Cortex of kidney (tissue), 1 donor: ENCODE results near the gene SNX32.

ENCODE experiments used
- DNase-seq: peaks from one replicate; lab custom pipeline; 2025; lab: John Stamatoyannopoulos, UW

SNX32 gene

DNA sequence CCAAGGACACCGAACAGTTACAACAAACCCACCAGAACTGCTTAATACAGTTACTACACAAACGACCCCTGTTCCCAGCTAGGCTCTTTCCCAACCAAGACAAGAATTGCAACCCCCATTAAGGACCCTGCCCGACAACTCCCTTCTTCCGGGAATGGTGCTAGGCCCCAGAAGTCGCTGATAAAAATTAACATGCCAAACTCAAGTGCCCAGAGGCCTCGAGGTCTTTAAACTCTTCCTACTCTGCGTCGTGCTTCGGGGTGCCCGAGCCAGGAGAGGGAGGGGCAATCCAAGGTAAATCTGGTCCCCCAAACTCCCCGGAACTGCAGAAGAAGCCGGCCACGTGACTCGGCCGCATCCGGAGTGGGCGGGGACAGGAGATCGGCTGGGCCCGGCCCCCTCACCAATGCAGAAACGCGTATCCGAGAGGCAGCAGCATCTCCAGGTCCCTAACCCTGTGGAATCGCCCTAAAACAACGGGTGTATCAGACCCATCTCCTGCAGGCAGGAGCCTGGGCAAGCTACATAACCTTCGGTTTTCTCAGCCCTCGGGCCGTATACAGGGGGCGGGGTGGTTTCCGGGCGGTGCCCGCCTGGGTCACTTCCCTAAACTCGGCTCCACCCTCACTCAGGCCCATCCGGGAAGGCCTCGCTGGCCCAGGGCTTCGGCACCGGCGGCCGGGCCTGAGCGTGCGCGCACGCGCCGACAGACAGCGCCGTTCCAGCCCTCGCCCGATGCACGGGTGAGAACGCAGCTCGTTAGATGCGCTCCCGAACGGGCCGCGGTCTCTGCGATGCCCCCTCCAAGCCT is 23.1 kb downstream of the SNX32 start:
- no peak for DNase-seq

DNA sequence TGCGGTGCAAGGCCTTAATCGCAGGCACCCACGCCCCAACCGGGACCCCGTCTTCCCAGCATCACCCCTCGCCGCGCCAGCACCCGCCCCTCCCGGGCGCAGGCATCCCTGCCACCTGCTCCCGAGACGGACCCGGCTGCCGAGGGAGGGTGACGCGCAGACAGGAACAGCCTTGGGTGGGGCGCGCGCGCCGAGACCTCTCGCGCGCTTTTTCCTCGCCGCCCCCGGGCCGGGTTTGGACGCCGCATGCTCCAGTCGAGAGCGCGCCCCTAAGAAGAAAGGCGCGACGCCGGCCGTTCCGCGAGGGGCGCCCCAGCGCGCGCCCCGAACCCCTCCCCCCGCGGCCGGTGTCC is 23.7 kb downstream of the SNX32 start:
- no peak for DNase-seq

DNA sequence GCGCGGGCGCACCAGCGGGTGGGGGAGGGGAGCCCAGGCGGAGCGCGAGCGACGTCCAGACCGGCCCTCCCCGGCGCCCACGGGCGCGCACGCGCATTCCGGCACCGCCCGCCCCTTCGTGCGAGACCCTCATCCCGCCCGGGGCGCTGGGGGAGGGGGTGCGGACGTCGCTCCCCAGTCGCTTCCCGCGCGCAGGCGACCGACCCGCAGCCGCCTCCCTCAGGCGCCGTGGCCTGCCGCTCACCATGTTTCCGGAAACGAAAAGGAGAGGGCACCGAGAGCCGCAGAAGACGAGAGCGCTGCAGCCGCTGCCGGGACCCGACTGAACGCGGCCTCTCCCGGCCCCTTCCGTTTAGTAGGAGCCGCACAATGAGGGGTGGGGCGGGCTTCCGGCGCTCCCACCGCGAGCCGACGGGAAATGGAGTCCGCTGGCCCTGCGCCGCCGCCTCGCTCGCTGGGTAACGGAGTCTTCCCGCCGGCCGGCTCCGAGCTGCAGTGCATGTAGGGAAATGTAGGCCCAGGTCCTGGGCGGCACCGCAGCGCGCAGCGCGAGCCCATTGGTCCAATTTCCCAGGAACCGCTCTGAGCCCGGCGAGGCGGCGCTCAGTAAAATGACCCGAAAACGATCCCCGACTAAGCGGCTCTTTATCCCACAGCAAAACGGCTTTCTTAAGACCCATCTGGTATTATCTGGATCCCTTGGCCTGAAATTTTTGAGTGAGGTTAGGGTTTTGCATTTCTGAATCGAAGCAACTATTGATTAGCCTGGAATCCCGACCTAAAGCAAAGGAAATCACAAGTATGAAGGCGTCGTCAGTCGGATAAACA is 24.3 kb downstream of the SNX32 start, which contains the start of gene CFL1:
TSS of gene CFL1 (minus strand) at position 328 of the 828 bp plus-strand sequence. CDS start at position 247, 81 bp downstream.
- DNase-seq = peak; percentile 58

DNA sequence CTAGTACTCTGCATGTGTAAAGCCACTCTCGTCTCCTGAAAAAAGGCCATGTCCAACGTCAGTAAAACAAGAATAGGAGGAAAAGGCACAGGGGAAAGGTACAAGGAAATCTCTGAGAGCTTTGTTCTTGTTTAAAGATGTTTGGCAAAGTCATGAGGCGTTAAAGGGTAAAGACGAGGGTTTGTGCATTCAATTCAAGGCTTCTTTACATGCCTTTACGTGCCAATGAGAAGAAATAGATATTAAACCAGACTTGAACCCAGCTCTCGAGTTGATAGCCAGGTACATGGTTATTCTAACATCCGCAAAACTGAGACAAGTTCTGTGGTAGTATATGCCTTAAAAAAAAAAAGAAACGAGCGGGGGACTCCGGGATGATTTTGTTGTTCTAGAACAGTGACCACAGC is 24.9 kb downstream of the SNX32 start:
- no peak for DNase-seq

DNA sequence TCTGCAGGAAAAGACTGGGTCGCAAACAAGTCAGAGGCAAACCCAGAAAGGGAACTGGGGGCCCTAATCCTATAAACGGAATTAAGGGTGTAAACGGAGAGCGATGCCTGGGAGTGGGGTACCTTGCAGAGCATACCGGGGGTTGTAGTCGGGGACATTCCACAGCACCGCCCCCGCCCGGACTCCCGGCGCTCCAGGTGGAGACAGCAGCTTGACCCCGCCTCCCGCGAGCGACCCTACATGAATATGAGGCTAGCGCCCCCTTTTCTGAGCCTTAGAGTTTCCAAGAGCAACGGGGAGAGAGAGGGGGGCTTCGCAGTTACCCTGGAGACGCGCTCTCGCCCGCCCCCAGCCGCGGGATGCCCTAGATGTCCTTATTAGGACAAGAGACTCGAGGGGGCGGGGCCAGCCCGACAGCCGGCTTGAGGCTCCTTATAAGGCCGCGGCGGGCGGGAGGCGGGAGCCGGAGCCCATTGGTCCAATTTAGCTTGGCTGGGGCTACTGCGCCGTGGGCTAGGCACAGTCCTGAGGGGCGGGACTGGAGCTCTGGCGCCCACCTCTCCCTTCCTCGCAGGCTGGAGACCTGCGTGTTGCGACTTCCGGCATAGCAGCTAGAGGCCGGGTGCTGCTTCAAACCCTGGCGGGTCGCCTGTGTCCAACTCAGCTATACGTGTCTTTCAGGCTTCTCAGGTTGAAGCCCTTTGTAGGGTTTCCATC is 25.5 kb downstream of the SNX32 start:
- DNase-seq = peak; percentile 70

DNA sequence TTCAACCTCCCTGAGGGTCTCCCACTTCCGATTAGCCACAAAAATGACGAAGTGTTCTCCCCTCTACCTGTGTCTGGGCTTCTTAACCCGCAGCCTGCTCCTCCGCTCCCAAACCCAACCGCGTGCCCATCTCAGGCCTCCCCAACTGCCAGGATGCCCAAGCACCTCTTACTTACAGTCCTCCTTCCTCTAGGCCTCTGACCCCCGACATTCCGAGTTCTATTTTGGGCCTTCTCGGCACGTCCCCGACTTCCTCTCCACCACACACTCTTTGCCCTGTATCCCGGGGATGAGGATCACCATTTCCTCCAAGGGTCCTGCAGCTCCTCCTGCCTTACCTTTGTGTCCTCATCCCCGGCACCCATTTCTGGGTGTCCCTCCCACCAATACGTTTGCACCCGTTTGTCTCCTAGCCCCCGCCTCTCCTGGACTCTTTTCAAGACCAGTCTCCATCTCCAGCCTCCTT is 26.1 kb downstream of the SNX32 start:
- no peak for DNase-seq

DNA sequence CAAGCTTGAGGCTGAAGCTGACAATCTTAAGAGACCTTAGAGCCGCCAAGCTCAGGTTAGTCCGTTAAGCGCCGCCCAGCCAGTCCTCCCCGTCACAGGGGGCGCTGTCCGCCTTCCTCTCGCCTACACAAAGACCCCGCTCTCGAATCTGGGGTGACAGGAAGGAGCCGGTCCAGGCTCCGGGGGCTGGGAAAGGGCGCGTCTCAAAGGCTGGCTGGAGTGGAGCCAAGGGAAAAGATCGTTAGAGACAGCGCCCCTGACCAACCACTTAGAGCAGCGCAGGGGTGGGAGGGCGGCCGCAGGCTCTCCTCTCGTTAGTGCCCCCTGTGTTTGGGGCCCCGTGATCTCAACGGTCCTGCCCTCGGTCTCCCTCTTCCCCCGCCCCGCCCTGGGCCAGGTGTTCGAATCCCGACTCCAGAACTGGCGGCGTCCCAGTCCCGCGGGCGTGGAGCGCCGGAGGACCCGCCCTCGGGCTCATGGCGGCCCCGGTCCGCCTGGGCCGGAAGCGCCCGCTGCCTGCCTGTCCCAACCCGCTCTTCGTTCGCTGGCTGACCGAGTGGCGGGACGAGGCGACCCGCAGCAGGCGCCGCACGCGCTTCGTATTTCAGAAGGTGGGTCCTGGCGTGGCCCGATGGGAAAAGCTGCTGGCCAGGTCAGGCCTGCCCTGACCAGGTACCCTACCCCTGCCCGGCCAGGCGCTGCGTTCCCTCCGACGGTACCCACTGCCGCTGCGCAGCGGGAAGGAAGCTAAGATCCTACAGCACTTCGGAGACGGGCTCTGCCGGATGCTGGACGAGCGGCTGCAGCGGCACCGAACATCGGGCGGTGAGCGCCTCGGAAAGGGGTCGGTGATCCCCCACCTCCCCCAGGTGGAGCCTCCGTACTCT is 26.8 kb downstream of the SNX32 start, which contains the start of gene MUS81:
TSS of gene MUS81 (plus strand) at position 156 of the 887 bp plus-strand sequence. CDS start at position 477, 321 bp downstream.
- peak; percentile 64 for DNase-seq

DNA sequence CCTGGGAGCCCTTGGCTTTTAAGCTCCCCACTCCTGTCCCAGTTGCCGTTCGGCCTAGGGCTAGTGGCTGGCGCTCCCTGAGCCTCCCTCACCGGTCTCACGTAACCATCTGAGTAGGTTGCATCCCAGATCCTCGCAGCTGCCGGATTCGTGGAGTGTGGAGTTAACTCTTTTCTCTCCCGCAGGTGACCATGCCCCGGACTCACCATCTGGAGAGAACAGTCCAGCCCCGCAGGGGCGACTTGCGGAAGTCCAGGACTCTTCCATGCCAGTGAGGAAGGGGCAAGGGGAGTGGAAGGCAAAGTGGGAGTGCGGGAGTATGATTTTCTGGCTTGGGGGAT is 27.4 kb downstream of the SNX32 start:
- DNase-seq = no peak

DNA sequence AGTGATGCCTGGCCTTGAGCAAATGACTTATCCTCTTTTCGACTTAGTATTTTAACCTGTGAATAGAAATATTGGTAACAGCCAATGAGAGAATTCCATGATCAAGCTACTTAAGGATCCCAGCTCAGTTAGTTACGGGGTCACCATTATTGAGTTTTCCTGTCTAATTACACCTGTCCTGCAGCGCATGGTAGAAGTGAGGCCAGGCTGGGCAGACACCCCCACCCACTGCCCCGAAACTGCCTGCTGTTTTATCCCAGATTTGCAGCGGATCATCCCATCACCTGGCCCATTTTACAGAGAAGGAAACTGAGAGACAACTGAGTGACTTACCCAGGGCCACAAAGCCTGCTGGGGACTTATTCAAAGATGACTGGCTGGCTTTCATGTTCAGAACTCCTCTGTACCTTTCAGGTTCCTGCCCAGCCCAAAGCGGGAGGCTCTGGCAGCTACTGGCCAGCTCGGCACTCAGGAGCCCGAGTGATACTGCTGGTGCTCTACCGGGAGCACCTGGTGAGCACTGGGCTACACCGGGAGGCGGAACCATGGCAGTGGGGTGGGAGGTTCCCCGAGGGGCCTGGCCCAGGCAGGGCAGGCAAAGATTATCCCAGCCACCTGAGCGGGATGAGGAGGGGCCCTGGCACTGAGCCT is 27.9 kb downstream of the SNX32 start:
- no peak for DNase-seq

DNA sequence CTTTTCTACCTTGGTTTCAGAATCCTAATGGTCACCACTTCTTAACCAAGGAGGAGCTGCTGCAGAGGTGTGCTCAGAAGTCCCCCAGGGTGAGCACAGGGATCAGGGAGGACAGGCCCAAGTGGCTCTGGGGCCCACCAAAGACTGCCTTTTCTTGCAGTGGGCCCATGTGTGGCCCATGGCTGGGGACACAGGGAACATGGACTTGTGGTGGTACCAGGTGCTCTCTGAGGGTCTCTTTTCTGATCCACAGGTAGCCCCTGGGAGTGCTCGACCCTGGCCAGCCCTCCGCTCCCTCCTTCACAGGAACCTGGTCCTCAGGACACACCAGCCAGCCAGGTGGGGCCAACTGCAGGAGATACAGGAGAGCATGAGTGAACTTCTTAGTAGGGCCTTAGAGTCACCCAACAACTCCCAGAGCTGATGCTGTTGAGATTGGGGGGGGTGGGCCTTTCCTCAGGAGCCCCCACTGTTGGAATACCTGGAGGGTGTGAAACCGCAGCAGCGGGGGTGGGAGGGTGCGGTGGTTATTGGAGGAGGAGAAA is 28.5 kb downstream of the SNX32 start:
- DNase-seq = no peak

DNA sequence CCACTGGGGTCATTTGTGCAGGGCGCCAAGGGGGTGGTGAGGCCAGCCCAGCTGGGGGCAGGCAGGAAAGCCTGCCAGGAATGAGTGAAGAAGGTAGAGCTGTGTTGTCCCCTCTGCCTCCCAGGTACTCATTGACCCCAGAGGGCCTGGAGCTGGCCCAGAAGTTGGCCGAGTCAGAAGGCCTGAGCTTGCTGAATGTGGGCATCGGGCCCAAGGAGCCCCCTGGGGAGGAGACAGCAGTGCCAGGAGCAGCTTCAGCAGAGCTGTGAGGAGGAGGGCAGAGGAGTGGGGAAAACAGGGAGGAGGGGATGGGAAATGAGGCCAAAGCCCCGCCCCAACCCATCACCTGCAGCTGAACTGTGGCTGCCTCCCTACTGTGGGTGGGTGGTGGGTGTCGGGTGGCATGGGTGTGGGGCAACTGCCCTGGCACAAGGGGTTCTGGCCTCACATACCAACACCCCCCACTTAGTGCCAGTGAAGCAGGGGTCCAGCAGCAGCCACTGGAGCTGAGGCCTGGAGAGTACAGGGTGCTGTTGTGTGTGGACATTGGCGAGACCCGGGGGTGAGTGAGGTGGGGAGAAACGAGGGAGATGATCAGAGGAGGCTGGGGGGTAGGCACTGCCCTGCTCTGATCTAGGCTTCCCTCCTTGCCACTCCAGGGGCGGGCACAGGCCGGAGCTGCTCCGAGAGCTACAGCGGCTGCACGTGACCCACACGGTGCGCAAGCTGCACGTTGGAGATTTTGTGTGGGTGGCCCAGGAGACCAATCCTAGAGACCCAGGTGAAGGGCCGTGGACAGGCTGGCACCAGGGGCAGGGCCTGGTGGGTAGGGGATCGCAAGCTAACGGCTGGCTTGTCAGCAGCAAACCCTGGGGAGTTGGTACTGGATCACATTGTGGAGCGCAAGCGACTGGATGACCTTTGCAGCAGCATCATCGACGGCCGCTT is 29.5 kb downstream of the SNX32 start:
- no peak for DNase-seq

DNA sequence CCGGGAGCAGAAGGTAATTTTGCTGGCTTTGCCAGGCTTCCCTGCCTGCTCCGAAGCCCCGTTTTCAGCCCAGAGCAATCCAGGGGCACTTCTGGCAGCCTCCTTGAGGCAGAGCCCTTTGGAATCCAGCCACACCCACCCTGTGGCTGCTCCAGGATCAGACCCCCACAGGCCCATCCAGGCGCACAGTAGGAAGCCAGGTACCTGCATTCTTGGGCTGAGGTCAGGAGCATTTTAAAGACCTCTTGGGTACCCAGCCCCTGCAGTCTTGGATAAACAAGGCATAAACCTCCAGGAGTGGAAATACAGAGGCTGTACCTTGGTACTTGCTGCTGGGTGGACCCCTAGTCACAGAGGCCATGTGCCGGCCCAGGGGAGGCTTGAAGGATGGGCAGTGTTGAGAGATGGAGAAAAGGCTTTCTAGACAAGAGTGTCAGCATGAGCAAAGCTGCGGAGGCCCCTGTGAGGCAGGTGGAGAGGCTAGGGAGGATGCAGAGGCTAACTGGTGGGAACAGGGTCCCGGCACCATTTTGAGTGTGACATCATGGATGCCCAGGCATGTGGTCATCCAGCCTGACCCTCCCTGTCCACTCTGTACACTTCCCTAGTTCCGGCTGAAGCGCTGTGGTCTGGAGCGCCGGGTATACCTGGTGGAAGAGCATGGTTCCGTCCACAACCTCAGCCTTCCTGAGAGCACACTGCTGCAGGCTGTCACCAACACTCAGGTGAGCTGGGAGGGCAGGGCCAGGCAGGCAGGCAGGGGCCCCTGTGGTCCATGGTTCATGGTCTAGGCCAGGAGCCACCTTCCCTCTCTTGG is 30.3 kb downstream of the SNX32 start:
- no peak for DNase-seq

DNA sequence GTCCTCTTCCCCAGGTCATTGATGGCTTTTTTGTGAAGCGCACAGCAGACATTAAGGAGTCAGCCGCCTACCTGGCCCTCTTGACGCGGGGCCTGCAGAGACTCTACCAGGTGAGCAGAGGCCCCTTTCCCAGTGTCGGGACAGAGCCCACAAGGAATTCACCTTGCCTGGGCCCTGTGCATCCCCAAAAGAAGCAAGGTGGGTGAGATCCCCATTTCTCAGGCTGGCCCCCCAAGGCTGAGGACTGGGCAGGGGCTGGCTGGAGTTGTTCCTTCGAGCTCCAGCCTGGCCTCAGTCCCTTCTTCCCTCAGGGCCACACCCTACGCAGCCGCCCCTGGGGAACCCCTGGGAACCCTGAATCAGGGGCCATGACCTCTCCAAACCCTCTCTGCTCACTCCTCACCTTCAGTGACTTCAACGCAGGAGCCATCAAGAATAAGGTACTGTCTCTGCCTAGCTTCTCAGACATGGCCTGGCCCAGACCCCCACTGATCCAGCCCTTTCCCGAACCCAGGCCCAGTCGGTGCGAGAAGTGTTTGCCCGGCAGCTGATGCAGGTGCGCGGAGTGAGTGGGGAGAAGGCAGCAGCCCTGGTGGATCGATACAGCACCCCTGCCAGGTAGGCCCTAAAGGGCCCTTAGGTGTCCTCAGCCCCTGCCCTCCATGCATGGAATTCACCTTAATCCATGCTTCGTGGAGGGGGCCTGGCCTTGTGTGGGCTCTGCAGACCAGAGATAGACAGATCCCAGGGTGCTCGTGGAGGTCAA is 31.1 kb downstream of the SNX32 start:
- DNase-seq = no peak

DNA sequence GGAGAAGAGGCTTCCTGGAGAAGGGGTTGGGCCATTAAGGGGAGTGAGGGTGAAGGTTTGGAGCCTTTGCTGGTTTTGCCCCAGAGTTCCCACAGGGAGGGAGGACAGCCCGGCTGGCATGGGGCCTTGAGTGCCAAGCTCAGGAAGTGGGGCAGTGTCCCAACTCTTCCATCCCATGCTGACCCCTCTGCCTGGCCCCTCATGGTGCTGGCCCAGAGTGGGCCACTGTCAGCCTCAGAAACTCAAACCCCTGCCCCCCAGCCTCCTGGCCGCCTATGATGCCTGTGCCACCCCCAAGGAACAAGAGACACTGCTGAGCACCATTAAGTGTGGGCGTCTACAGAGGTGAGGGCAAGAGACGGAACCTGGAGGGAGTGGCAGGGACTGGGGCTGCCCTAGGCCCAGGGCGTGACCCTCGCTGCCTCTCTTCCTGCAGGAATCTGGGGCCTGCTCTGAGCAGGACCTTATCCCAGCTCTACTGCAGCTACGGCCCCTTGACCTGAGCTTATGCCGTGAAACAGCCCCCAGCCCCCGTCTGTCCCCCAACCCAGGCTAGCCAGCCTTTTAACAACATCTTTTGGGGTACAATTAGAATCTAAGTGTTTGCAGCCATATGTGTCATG is 31.9 kb downstream of the SNX32 start:
- DNase-seq = no peak

DNA sequence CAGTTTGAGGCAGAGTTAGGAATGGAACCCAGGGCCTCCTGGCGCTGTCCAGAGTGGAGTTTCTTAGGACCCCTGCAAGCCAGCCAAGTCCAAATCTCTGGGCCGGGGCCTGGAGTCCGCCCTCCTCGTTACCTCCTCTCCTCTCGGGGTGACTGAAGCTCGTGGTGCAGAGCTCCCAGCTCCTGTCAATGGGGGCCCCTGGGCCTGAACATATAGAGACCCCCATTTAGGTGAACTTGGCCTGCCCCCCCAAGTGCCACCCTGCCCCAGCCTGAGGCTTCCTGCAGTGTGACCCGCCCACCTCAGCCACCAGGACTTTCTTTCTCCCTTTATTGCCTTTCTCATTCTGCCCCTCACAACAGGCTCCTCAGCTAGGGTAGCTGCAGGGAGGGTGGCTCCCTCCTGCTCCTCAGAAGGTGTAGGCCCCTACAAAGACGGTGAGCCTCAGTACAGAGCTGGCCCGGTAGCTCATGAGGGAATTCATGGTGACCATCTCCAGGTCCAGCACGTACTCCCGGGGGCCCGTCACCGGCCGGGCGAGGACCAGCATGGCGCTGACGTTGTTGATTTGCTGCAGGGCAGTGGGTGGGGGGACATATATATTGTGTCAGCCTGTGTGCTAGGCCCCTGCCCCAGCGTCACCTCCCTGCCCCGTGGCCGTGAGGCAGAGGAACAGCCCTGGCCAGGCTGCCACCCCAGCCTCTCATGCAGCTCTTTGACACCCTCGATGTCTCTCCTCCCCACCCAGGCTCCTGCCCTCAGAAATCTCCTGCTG is 32.9 kb downstream of the SNX32 start:
- no peak for DNase-seq

DNA sequence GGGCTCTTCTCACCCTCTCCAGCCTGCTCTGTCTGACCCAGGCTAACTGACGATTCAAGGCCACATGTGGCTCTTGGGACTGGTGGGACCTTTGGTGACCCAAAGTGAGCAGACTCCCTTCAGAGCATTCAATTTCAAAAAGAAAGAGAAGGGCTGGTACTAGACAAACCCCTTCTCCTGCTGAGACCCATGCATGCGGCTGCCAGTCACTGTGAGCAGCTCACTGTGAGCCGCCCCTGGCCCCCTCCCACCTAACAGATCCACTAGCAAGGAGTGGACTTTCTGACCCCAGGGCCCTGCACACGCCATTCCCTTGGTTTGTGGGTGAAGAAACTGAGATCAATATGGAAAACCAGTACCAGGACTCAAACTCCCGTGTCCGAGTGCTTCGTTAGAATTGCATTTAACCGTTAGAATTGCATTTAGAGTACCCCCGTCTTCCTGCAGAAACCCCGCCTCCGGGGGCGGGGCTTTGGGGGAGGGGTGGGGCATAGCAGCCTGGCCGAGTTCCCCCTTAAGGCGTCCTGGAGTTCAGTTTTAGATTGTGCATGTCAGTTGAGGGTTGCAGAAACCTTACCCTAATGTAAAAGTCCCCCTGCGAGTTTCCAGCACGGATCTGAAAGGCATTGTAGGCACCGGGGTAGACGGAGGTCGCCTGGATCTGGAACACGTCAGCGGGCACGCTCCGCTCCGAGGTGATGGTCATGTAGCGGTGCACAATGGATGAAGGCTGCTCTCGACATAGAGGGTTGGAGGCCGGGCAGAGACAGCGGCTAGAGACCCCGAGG is 33.7 kb downstream of the SNX32 start:
- DNase-seq = no peak
